Measurements from ENCODE around the gene SLC51A. TPM values are rescaled to one million over a fixed set of nuclear protein-coding genes. Genes with fewer than 3 reads are reported as not detected.

The SLC51A gene
- total and polyA plus RNA-seq, 9 of the 15 experiments (the other 6 are each of a cell fraction or from before 2014, with no cell fraction given): 0.35 to 0.38 TPM; not detected in 7

DNA sequence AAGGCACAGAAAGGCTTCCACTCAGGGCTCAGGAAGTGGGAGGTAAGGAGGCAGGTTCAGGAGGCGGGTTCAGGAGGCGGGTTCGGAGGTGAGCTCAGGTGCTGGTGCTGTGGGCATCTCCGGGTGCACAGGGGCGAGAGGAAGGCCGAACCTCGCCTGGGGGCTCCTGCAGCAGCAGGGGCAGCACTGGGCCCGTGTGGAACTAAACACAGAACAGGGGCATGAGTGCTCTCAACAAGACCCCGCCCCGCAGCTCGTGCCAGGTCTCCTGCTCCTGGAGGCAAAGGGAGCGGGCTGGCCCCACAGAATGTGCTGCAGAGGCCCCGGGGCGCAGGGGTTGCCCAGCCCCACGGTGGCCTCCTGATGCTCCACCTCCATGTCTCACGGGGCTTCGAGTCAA, 18.8 kb upstream of the SLC51A start:
- in situ Hi-C loops (cut with MboI) (no loop called here), intact Hi-C loops (cut with micrococcal nuclease) (loop anchor here (2.0 to 10.0 kb wide), 3 partner anchors 55 to 483 kb away; no protein-coding TSS in a partner anchor)
- no peaks in the 10 kb centered on the region for H3K36me3 ChIP-seq (ENCODE audit: control insufficient read depth, insufficient read depth, low read length)
- no peaks in the 10 kb centered on the region for H4K20me1 ChIP-seq (replicated peaks; ENCODE audit: control insufficient read depth, insufficient read depth, low read length)
- TF ChIP-seq SUPT5H (IDR thresholded peaks at IDR 0.05) (no peak), KAT7 (CRISPR knock-in tag; IDR thresholded peaks at IDR 0.05; ENCODE audit: borderline replicate concordance) (no peak), TAF1 (IDR thresholded peaks at IDR 0.05; ENCODE audit: control insufficient read depth, extremely low read depth, insufficient read depth, low read length, severe bottlenecking) (no peak), SMARCA5 (IDR thresholded peaks at IDR 0.05) (no peak), CBX1 (IDR thresholded peaks at IDR 0.05; ENCODE audit: low read depth) (no peak), FOXP1 (CRISPR knock-in tag; IDR thresholded peaks at IDR 0.05) (no peak), ZNF778 (CRISPR knock-in tag; IDR thresholded peaks at IDR 0.05) (no peak)
- TF ChIP-seq, protein P1, sequence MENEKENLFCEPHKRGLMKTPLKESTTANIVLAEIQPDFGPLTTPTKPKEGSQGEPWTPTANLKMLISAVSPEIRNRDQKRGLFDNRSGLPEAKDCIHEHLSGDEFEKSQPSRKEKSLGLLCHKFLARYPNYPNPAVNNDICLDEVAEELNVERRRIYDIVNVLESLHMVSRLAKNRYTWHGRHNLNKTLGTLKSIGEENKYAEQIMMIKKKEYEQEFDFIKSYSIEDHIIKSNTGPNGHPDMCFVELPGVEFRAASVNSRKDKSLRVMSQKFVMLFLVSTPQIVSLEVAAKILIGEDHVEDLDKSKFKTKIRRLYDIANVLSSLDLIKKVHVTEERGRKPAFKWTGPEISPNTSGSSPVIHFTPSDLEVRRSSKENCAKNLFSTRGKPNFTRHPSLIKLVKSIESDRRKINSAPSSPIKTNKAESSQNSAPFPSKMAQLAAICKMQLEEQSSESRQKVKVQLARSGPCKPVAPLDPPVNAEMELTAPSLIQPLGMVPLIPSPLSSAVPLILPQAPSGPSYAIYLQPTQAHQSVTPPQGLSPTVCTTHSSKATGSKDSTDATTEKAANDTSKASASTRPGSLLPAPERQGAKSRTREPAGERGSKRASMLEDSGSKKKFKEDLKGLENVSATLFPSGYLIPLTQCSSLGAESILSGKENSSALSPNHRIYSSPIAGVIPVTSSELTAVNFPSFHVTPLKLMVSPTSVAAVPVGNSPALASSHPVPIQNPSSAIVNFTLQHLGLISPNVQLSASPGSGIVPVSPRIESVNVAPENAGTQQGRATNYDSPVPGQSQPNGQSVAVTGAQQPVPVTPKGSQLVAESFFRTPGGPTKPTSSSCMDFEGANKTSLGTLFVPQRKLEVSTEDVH (IDR thresholded peaks at IDR 0.05; ENCODE audit: low read depth, partially characterized antibody): no peak
- TF ChIP-seq, protein P2, sequence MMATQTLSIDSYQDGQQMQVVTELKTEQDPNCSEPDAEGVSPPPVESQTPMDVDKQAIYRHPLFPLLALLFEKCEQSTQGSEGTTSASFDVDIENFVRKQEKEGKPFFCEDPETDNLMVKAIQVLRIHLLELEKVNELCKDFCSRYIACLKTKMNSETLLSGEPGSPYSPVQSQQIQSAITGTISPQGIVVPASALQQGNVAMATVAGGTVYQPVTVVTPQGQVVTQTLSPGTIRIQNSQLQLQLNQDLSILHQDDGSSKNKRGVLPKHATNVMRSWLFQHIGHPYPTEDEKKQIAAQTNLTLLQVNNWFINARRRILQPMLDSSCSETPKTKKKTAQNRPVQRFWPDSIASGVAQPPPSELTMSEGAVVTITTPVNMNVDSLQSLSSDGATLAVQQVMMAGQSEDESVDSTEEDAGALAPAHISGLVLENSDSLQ (IDR thresholded peaks at IDR 0.05): no peak
- TF ChIP-seq, protein P3, sequence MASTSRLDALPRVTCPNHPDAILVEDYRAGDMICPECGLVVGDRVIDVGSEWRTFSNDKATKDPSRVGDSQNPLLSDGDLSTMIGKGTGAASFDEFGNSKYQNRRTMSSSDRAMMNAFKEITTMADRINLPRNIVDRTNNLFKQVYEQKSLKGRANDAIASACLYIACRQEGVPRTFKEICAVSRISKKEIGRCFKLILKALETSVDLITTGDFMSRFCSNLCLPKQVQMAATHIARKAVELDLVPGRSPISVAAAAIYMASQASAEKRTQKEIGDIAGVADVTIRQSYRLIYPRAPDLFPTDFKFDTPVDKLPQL (IDR thresholded peaks at IDR 0.05; ENCODE audit: extremely low read depth, insufficient read length): no peak
- no peaks in the 10 kb centered on the region for H3K9me1 ChIP-seq (ENCODE audit: control insufficient read depth, insufficient read depth, low read length)
- H3K9ac ChIP-seq (ENCODE audit: insufficient read depth in 1 of 2, low read depth in 2 of 2, low read length in 2 of 2): peak overlapping the region in 1 of 2 experiments; percentile 20; a peak in 1 of 4 replicates
- no peak overlapping the region for H2AFZ ChIP-seq (ENCODE audit: low read depth, low read length)
- H3K79me2 ChIP-seq (ENCODE audit: control insufficient read depth, insufficient read depth, low read length): peaks cover 24% of the 10 kb centered on the region
- H3K4me2 ChIP-seq (ENCODE audit: insufficient read depth, low read length): no peak overlapping the region
- 79% methylated on average over 15 of the region's 17 CpGs for WGBS (ENCODE audit: insufficient coverage, low coverage, missing lambda C conversion rate)
- ChIA-PET CTCF (ENCODE audit: low intra/inter-chr PET ratio) (interaction anchor here (1.7 to 4.0 kb wide), 3 partner anchors 124 to 175 kb away, joined by 16 to 49 read pairs (median 19); no protein-coding TSS in a partner anchor), POLR2A (interaction anchor here (0.6 to 2.5 kb wide), 2 partner anchors 65 to 124 kb away, joined by 3 to 8 read pairs; no protein-coding TSS in a partner anchor)
- no peak overlapping the region for H3K4me3 ChIP-seq
- ATAC-seq (no peak), DNase-seq (ENCODE audit: extremely low read depth in 1 of 4, low spot score in 3 of 4) (no peak), FAIRE-seq (no peak)
- no peaks in the 10 kb centered on the region for H3K9me3 ChIP-seq (replicated peaks; ENCODE audit: control insufficient read depth, insufficient read depth, low read depth, low read length)
- no peaks in the 10 kb centered on the region for H3K27me3 ChIP-seq (ENCODE audit: control insufficient read depth in 2 of 2, insufficient read depth in 2 of 2, low read length in 2 of 2)
- no TSS peak for BruUV-seq (replicated peaks)
- no peak overlapping the region for H3K27ac ChIP-seq (ENCODE audit: extremely low read depth, low read depth, low read length)
- H3K4me1 ChIP-seq (replicated peaks in 1 of 2; ENCODE audit: control insufficient read depth in 2 of 2, insufficient read depth in 2 of 2, low read length in 2 of 2): peaks cover 36 to 65% of the 10 kb centered on the region in 2 experiments

Data from K562 (cell line).